Epithelial cell of esophagus (primary cell): ENCODE data around the gene IGF1R.

Experiments
- DNase-seq: peaks from one replicate; pipeline ENCODE4 v3.0.0; 2010; ENCODE audit warnings: low read depth
- H3K4me3 ChIP-seq: 2 replicates; pipeline ENCODE4 v1.5.1; 2011; ENCODE audit warnings: mild to moderate bottlenecking, low read length, control low read depth
- TF ChIP-seq, protein P1 (sequence below): IDR thresholded peaks from 2 replicates; pipeline ENCODE4 v1.5.1; 2011; ENCODE audit warnings: low read depth, mild to moderate bottlenecking, low read length, control low read depth, inconsistent platforms; ENCODE audit not compliant: insufficient read depth; ENCODE audit errors: missing control alignments

Gene IGF1R

DNA sequence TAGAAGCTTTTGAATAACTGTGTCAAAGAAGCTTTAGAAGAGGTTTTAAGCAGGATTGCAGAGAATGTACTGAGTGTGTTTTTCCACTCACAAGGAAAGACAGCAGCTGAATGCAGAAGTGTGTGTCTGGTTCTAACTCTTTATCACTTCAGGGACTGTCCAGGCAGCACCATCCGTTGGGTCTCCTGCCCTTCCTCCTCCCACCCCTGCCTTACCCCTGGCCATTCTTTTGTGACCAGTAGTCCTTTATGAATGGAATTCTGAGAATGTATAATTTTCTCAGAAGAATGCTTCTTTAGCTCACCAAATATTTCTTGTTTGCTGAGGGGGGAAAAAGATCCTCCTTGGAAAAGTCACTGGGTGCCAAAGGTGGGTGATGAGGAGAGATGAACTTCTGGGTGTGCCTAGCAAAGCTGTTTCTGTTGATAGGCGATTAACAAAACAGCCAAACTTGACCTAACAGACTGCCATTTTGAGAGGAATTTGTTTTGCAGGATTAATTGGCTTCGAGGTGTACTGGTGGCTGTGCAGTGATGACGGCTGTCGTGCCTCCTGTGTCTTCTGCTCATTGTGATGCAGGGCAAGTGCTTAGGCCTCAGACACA lies 70.9 kb downstream of the IGF1R start:
- H3K4me3 ChIP-seq, result no peak overlapping the region
- DNase-seq, result no peak
- TF ChIP-seq, protein P1, sequence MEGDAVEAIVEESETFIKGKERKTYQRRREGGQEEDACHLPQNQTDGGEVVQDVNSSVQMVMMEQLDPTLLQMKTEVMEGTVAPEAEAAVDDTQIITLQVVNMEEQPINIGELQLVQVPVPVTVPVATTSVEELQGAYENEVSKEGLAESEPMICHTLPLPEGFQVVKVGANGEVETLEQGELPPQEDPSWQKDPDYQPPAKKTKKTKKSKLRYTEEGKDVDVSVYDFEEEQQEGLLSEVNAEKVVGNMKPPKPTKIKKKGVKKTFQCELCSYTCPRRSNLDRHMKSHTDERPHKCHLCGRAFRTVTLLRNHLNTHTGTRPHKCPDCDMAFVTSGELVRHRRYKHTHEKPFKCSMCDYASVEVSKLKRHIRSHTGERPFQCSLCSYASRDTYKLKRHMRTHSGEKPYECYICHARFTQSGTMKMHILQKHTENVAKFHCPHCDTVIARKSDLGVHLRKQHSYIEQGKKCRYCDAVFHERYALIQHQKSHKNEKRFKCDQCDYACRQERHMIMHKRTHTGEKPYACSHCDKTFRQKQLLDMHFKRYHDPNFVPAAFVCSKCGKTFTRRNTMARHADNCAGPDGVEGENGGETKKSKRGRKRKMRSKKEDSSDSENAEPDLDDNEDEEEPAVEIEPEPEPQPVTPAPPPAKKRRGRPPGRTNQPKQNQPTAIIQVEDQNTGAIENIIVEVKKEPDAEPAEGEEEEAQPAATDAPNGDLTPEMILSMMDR, result no peak

DNA sequence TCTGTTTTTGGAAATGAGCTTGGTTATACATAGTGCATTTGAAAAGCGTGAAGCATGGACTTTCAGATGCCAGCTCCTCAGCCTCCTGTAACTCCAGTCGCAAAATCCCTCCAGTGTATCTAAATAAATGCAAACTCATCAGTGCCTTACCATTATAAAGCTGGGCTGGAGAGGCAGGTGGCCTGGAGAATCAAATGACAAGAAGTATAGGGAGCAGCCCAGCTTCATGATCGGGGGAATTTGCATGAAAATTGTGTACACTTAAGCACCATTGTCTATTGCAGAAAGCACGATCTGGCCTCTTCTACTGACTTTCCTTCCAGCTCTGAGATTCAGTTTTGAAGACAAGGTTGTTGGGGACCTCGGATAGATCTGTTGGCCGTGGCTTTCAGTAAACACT lies 71.7 kb downstream of the IGF1R start:
- no peak for DNase-seq
- TF ChIP-seq, protein P1, result no peak
- no peak overlapping the region for H3K4me3 ChIP-seq

DNA sequence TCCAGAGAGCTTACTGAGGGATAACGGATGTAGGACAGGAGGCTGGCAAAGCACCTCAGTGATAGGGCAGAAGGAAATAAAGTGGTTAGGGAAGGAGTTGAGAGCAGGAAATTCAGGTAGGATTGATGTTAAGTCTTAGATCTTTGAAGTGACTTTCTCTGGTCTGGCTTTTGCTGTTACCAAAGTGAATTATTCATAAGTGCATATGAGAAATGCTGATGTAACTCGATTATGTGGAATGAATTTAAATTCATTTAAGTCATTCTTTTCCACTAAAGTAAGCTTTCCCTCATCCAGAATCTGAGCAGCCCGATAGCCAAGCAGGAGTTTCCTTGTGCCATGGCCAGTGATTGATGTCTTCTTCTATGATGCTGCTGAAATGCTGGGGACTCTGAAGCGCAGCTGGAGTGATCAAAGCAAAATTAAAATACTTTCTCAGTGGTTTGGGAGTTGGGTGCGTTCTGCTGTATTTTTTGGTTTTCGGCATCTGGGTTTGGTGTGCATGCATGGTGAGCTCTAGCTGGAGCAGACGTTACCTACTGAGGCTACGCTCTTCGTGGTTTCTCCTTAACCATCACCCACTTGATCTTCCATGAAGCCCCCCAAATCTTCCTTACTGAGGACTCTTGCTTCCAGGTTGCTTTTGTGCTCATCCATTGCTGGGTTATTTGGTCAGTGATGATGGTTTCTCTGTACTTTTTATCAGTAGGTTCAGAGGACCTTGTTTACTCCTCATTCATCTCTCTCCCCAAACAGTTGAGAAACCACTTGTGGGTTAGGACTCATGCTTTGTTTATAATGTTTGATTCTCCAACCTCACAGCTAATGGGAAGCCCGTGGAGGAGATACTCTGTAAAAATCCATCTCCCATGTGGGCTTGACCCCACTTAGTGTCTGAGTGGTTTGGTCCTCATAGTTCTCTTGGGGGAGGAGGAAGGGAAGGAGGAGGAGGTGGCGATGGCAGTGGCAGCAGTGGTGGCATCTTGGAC lies 72.5 kb downstream of the IGF1R start:
- DNase-seq, result no peak
- no peak overlapping the region for H3K4me3 ChIP-seq
- TF ChIP-seq, protein P1, result no peak

DNA sequence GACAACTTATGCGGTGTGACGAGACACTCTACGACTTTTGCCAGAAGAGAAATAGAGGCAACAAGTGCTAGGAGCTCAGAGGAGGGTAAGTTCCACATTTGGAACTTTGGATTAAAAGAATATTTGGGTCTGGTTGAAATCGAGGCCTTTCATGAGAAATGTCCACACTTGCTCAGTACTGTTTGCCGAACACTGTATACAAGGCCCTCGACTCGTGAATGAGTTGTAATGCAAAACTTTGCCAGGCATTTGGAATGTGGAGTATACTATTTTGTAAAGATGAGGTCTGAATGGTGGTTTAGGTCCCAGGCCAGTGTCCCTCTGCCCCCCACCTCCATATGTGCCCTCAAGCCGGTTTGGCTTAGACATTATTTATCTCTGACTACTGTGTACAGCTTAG lies 73.9 kb downstream of the IGF1R start:
- H3K4me3 ChIP-seq, result no peak overlapping the region
- DNase-seq, result no peak
- TF ChIP-seq, protein P1, result no peak

DNA sequence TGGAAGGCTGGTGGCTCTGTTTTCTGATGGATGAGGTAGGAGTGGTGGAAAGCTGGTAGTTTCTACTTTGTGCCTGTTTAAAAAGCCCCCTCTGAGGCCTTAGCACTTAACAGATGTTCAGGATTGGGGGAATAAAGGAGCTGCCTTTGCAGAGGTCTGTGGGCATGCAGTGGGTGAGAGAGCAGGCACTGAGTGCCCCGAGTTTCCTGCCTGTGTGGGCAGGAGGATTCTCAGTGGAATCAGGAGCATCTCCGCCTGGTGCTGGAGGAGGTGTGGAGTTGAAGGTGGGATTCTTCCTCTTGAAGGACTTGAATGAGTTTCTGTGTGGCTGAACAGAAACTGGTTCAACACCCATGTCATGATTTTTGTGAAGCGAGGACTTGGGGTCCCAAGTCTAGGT lies 74.3 kb downstream of the IGF1R start:
- TF ChIP-seq, protein P1, result no peak
- DNase-seq, result no peak

DNA sequence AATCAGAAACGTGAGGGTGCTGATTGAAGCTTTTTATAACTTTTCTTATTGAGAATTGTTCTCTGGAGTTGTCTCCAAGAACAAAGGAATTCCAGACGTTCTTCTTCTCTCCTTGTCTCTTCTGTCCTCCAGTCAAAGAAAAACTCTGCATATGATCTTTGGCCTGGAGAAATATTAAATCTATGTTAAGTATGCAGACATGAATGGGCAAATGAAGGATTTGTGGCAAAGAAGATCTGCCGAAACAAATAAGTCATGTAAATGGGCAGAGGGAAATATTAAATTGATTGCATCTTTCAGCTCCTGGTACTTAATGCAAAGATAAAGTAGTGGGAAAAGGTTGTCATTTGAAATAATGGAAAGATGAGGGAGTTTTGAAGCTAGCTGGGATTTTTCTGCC lies 74.9 kb downstream of the IGF1R start:
- no peak for DNase-seq
- no peak overlapping the region for H3K4me3 ChIP-seq
- TF ChIP-seq, protein P1, result no peak

More for the DNA sequence above, 74.3 kb downstream of the IGF1R start:
- no peak overlapping the region for H3K4me3 ChIP-seq
